Measurements from ENCODE around the gene NMT1. TPM values are rescaled to one million over a fixed set of nuclear protein-coding genes. Genes with fewer than 3 reads are reported as not detected.

The NMT1 gene
- polyA plus RNA-seq, 1 of the 3 experiments (the other 2 are of a cell fraction), result 30.1 TPM

DNA sequence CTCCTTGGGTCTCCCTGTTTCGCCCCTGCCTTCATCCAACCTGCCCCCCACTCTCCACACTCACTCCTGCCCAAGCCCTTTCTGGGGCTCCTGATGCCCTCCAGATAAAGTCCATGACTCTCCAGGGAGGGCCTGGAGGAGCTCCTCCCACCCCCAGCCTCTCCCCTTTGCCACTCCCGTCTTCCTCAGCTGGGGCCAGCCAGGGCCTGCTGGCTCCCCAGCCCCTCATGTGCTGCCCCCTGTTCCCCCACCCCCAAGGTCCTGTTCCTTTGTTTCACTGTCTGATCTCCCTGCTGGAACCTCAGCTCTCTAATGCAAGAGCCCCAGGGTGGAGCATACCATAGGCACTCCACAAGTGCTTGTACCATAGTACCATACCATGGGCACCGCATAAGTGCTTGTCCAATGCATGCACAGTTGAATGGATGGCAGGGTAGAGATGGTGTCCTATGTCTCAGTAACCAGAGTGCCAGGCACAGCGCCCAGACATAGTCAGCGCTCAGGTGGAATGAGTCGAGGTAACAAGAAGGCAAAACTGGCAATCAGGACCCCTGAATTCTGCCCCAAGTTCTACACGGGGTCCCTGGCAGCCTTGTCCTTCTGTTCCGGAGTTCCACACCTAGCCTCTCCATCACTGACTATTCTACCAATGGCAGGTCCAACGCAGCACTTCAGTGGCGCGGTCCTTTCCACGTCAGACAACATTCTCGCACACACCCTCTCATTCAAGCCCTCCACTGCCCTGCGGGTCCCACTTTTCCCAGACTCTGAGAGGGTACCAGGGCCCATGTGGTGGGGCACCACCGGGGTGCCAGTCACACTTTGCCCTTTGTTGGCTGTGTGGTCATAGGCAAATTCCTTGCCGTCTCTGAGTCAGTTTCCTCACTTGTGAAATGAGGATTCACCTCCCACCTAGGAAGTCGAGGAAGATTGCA is 69.8 kb downstream of the NMT1 start:
- POLR2A ChIA-PET, result no interaction called here
- CTCF ChIA-PET, result interaction anchor here (0.6 to 10.8 kb wide), 23 partner anchors 7 to 356 kb away, joined by 3 to 209 read pairs (median 8); partner anchors contain the start of genes DCAKD and HEXIM1
- no peak overlapping the region for H3K27ac ChIP-seq (ENCODE audit: low read depth in 2 of 2, low read length in 1 of 2)
- WGBS (ENCODE audit: low lambda C conversion rate), result 84% methylated on average over 16 of the region's 17 CpGs
- H3K4me2 ChIP-seq, result peak overlapping the region; percentile 88
- peak overlapping the region; percentile 83; the same call in 1 of the 2 replicates for H3K9ac ChIP-seq
- TF ChIP-seq RXRA (IDR thresholded peaks at IDR 0.05; ENCODE audit: borderline replicate concordance, low read depth) (no peak), ELF1 (IDR thresholded peaks at IDR 0.05) (no peak), CHD2 (IDR thresholded peaks at IDR 0.05; ENCODE audit: low read length, partially characterized antibody) (no peak), FOXJ3 (CRISPR knock-in tag; IDR thresholded peaks at IDR 0.05) (no peak), RAD21 (IDR thresholded peaks at IDR 0.05; ENCODE audit: low read length) (no peak), MEF2A (IDR thresholded peaks at IDR 0.05; ENCODE audit: borderline replicate concordance, low read depth) (no peak), FOSL2 (IDR thresholded peaks at IDR 0.05; ENCODE audit: borderline replicate concordance, low read depth) (no peak), NFIC (IDR thresholded peaks at IDR 0.05; ENCODE audit: borderline replicate concordance) (no peak), YY1 (IDR thresholded peaks at IDR 0.05; ENCODE audit: low read depth) (no peak), MXI1 (IDR thresholded peaks at IDR 0.05; ENCODE audit: low read depth, low read length) (no peak), TEAD4 (IDR thresholded peaks at IDR 0.05; ENCODE audit: borderline replicate concordance, insufficient read depth) (no peak), JUND (IDR thresholded peaks at IDR 0.05) (no peak), POLR2AphosphoS5 (IDR thresholded peaks at IDR 0.05; ENCODE audit: low read depth, low read length) (no peak)
- peak overlapping the region; percentile 88 to 99 for H3K4me3 ChIP-seq (ENCODE audit: low read depth in 2 of 2, low read length in 1 of 2)
- H3F3A ChIP-seq (replicated peaks; ENCODE audit: insufficient read depth), result peaks cover 13% of the 10 kb centered on the region
- no peak for DNase-seq
- no peak overlapping the region for H2AFZ ChIP-seq (ENCODE audit: low read depth)
- H3K27me3 ChIP-seq (ENCODE audit: insufficient read depth), result no peaks in the 10 kb centered on the region
- H3K36me3 ChIP-seq (replicated peaks in 1 of 2; ENCODE audit: control insufficient read depth in 1 of 2, insufficient read depth in 2 of 2, low read length in 1 of 2), result no peaks in the 10 kb centered on the region
- no peaks in the 10 kb centered on the region for H4K20me1 ChIP-seq (ENCODE audit: insufficient read depth)
- H3K9me2 ChIP-seq, result no peaks in the 10 kb centered on the region
- H3K9me3 ChIP-seq, result no peaks in the 10 kb centered on the region
- H3K4me1 ChIP-seq (ENCODE audit: control insufficient read depth in 1 of 2, insufficient read depth in 2 of 2, low read depth in 1 of 2, low read length in 1 of 2), result peaks cover 23 to 31% of the 10 kb centered on the region in 2 experiments; a peak in 3 of 4 replicates
- peaks cover 62% of the 10 kb centered on the region for H3K79me2 ChIP-seq (ENCODE audit: insufficient read depth)

DNA sequence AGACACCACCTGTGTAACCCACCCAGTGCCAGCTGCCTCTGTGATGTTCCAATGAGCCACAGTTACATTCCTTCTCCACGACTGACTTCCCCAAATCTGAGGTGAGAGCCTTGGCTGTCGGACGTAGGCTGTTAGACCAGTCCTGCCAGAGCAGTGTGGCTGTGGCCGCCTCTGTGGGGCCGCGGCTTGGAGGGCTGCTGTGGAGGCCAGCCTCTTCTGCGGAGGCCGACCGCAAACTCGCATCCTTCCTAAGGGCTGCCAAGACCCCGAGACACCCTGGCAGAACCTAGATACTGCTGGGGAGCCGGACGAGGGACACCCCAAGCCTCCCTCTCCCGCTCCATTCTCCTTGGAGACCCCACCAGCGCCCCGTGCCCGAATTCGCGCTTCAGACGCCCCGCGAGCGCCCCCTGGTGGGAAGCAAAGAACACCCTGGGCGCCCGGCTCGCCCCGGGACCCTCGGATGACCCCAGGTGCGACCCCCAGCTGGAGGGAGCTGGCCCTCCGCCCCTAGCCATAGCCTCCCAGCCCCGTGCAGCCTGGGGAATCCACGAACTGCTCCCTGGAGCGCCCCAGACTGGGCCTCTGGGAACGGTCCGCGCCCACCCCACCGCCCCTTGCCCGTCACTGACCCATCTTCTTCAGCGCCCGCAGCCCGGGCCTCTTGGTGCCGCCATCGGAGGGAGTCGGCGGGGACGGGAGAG is 70.7 kb downstream of the NMT1 start:
- peak overlapping the region; percentile 53 to 56; a peak in 3 of 4 replicates for H3K27ac ChIP-seq (ENCODE audit: low read depth in 2 of 2, low read length in 1 of 2)
- H2AFZ ChIP-seq (ENCODE audit: low read depth), result peak overlapping the region; percentile 51; the same call in 1 of the 2 replicates
- H3K4me2 ChIP-seq, result peak overlapping the region; percentile 88
- no peaks in the 10 kb centered on the region for H3K9me2 ChIP-seq
- H3K79me2 ChIP-seq (ENCODE audit: insufficient read depth), result peaks cover 54% of the 10 kb centered on the region
- peak overlapping the region; percentile 83 for H3K9ac ChIP-seq
- H3K4me1 ChIP-seq (ENCODE audit: control insufficient read depth in 1 of 2, insufficient read depth in 2 of 2, low read depth in 1 of 2, low read length in 1 of 2), result peaks cover 21 to 39% of the 10 kb centered on the region in 2 experiments; a peak in 3 of 4 replicates
- TF ChIP-seq YY1 (IDR thresholded peaks at IDR 0.05; ENCODE audit: low read depth) (0 out of 2 replicates have a peak, but pooled peaks have one; percentile 44), RXRA (IDR thresholded peaks at IDR 0.05; ENCODE audit: borderline replicate concordance, low read depth) (no peak), SMC3 (IDR thresholded peaks at IDR 0.05; ENCODE audit: low read depth, low read length) (peak; percentile 36), MEF2A (IDR thresholded peaks at IDR 0.05; ENCODE audit: borderline replicate concordance, low read depth) (no peak), RCOR1 (IDR thresholded peaks at IDR 0.05; ENCODE audit: low read length) (no peak), CHD2 (IDR thresholded peaks at IDR 0.05; ENCODE audit: low read length, partially characterized antibody) (no peak), RAD21 (IDR thresholded peaks at IDR 0.05; ENCODE audit: low read length) (peak; percentile 63), CTCF (IDR thresholded peaks at IDR 0.05) (peak; percentile 99), SIN3A (IDR thresholded peaks at IDR 0.05; ENCODE audit: borderline replicate concordance, low read depth, low read length) (0 out of 2 replicates have a peak, but pooled peaks have one; percentile 38), JUND (IDR thresholded peaks at IDR 0.05) (no peak), ZBTB33 (IDR thresholded peaks at IDR 0.05; ENCODE audit: borderline replicate concordance, low read depth) (no peak), RFX5 (IDR thresholded peaks at IDR 0.05; ENCODE audit: low read length) (no peak)
- POLR2A ChIA-PET, result no interaction called here
- peaks cover 13% of the 10 kb centered on the region for H3F3A ChIP-seq (replicated peaks; ENCODE audit: insufficient read depth)
- H3K4me3 ChIP-seq (ENCODE audit: low read depth in 2 of 2, low read length in 1 of 2), result peak overlapping the region; percentile 88 to 99
- no peaks in the 10 kb centered on the region for H3K36me3 ChIP-seq (replicated peaks in 1 of 2; ENCODE audit: control insufficient read depth in 1 of 2, insufficient read depth in 2 of 2, low read length in 1 of 2)
- no peaks in the 10 kb centered on the region for H3K27me3 ChIP-seq (ENCODE audit: insufficient read depth)
- H4K20me1 ChIP-seq (ENCODE audit: insufficient read depth), result no peaks in the 10 kb centered on the region
- H3K9me3 ChIP-seq, result no peaks in the 10 kb centered on the region
- DNase-seq, result peak; percentile 87
- 8% methylated on average over 11 of the region's 46 CpGs for WGBS (ENCODE audit: low lambda C conversion rate)
- CTCF ChIA-PET, result interaction anchor here (0.6 to 10.8 kb wide), 33 partner anchors 8 to 357 kb away, joined by 3 to 209 read pairs (median 4); partner anchors contain the start of genes DCAKD, EFTUD2, HEXIM1 and HEXIM2

Data from SK-N-SH (cell line).